ENCODE data around the gene PLD1. TPM values are rescaled to one million over a fixed set of nuclear protein-coding genes. Genes with fewer than 3 reads are reported as not detected.
"Not testable (repeated sequence)": the region's sequence is repeated elsewhere in the genome, so short reads cannot be mapped to it uniquely, and the experiment has no call there.

The PLD1 gene
- total RNA-seq, 4 donors from 2014 or later = 15.3 to 55.9 (median 45.4) TPM

DNA sequence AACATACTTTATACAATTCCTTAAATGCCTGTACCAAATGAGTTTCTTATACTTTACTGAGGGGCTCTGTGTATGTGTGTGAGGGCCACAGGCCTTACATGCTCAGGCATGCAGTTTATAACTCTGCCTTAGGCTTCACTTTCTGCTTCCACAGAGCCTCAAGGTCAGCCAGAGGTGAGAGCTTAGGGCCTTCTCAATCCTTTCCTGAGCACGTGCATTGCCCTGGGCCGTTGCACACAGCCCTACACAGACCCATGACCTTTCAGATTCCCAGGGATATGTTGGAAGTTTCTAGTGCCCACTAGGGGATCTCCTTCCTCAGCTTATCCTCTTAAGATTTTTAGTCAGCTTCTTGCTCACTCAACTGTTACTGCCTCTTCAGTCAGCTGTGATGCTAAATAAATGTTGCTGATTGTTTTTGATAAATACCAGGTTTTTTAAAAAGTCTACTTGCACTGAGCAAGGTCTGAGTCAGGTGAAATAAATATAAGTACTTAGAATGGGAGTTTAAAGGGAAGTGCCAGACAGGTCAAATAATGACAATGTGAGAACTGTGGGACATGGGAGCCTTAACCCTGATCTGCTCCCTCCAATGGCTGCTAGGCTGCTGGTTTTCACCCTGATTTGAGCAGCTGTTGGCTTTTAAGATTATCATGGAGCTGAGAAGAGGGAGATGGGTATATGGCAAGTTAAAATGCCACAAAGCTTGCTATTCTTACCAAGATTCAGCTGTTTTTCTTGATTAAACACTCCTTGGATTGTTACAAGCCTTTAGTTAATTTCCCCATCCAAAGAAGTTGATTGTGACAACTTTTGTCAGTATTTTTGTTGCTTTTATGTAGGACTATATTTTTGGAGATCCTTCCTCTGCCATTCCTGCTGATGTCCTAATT lies 169.5 kb downstream of the PLD1 start:
- no peaks in the 10 kb centered on the region for H3K9me3 ChIP-seq
- H3K4me1 ChIP-seq = peaks cover 0 to 5% (median 0%) of the 10 kb centered on the region in 4 donors
- no peaks in the 10 kb centered on the region for H3K27me3 ChIP-seq
- 17 to 20% methylated on average over 2 of the region's 2 CpGs for WGBS, 2 donors
- no peak for TF ChIP-seq POLR2A (IDR thresholded peaks at IDR 0.05)
- TF ChIP-seq CTCF (IDR thresholded peaks at IDR 0.05) = no peak
- TF ChIP-seq EP300 (IDR thresholded peaks at IDR 0.05) = no peak
- peaks cover 0 to 16% (median 3%) of the 10 kb centered on the region in 3 donors for H3K36me3 ChIP-seq
- DNase-seq (ENCODE audit: low spot score in 2 of 2) = no peak
- no peak overlapping the region for H3K4me3 ChIP-seq
- no peak overlapping the region for H3K27ac ChIP-seq

GRCh38 chr3:171636666-171637065 lies 173.6 kb downstream of the PLD1 start:
- 44 to 57% methylated on average over 1 of the region's 1 CpG for WGBS, 2 donors
- DNase-seq (ENCODE audit: low spot score in 2 of 2) = no peak
- TF ChIP-seq CTCF (IDR thresholded peaks at IDR 0.05) (no peak), POLR2A (IDR thresholded peaks at IDR 0.05) (no peak), EP300 (IDR thresholded peaks at IDR 0.05) (no peak)

GRCh38 chr3:171632766-171633165 lies 177.5 kb downstream of the PLD1 start:
- Histone ChIP-seq H3K27ac (no peak overlapping the region), H3K4me3 (no peak overlapping the region), H3K4me1 (no peaks in the 10 kb centered on the region), H3K36me3 (peaks cover 0 to 6% (median 0%) of the 10 kb centered on the region in 3 donors), H3K9me3 (no peaks in the 10 kb centered on the region), H3K27me3 (no peaks in the 10 kb centered on the region)
- TF ChIP-seq CTCF (IDR thresholded peaks at IDR 0.05) (no peak), EP300 (IDR thresholded peaks at IDR 0.05) (no peak), POLR2A (IDR thresholded peaks at IDR 0.05) (no peak)
- WGBS, 2 donors = 92 to 93% methylated on average over 4 of the region's 4 CpGs
- DNase-seq (ENCODE audit: low spot score in 2 of 2) = no peak

More at GRCh38 chr3:171636666-171637065, 173.6 kb downstream of the PLD1 start:
- H3K9me3 ChIP-seq = no peaks in the 10 kb centered on the region
- H3K36me3 ChIP-seq = peaks cover 0 to 11% (median 3%) of the 10 kb centered on the region in 3 donors
- H3K4me3 ChIP-seq = no peak overlapping the region
- peaks cover 0 to 5% (median 0%) of the 10 kb centered on the region in 4 donors for H3K4me1 ChIP-seq
- no peak overlapping the region for H3K27ac ChIP-seq
- no peaks in the 10 kb centered on the region for H3K27me3 ChIP-seq

DNA sequence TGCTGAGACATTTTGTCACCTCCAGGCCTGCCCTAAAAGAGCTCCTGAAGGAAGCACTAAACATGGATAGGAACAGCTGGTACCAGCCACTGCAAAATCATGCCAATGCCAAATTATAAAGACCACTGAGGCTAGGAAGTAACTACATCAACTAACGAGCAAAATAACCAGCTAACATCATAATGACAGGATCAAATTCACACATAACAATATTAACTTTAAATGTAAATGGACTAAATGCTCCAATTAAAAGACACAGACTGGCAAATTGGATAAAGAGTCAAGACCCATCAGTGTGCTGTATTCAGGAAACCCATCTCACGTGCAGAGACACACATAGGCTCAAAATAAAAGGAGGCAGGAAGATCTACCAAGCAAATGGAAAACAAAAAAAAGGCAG lies 183.5 kb downstream of the PLD1 start:
- not testable (repeated sequence) for H3K9me3 ChIP-seq; H3K36me3 ChIP-seq; DNase-seq (ENCODE audit: low spot score in 2 of 2); H3K27me3 ChIP-seq; H3K4me1 ChIP-seq; H3K4me3 ChIP-seq; H3K27ac ChIP-seq
- WGBS, 2 donors = 93 to 96% methylated on average over 2 of the region's 2 CpGs

DNA sequence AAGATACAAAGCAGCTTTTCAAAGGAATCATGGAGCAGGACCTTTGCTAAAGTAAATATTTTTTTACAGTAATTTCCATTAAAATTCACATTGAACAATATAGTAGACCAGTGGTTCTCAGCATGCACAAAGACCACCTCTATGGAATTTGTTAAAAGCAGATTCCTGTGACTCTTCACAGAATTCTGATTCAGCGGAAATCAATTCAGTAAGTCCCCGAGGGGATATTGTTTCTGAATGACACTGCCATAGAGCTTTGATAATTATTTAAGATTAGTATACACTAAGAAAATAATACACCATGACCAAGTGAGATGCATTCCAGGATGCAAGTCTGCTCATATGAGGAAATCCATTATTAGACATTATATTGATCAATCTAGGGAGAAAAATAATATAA lies 188.2 kb downstream of the PLD1 start:
- DNase-seq (ENCODE audit: low spot score in 2 of 2) = no peak
- Histone ChIP-seq H3K9me3 (peaks cover 0 to 3% (median 0%) of the 10 kb centered on the region in 4 donors), H3K27ac (no peak overlapping the region), H3K4me3 (no peak overlapping the region), H3K36me3 (peaks cover 0 to 16% (median 0%) of the 10 kb centered on the region in 3 donors), H3K27me3 (no peaks in the 10 kb centered on the region), H3K4me1 (no peaks in the 10 kb centered on the region)
- WGBS, 2 donors = 71 to 81% methylated on average over 2 of the region's 2 CpGs
- TF ChIP-seq EP300 (IDR thresholded peaks at IDR 0.05) (no peak), CTCF (IDR thresholded peaks at IDR 0.05) (no peak), POLR2A (IDR thresholded peaks at IDR 0.05) (no peak)

Data from tibial nerve (tissue), 4 donors.